K562 (cell line): ENCODE measurements around the gene PLPPR2. TPM values are rescaled to one million over a fixed set of nuclear protein-coding genes. Genes with fewer than 3 reads are reported as not detected.

Experiments used
- ATAC-seq: fragments of 200-7000 bp; cut with Tn5 transposase; 3 replicates; pipeline ENCODE4 v1.9.1; 2020; ENCODE audit warnings: moderate library complexity
- BruUV-seq: library from RNA; stranded (reverse); fragments of 400-500 nt; replicated peaks from 2 replicates; lab custom pipeline; 2021; lab: Mats Ljungman, UMichigan
- CTCF ChIA-PET: fragments of 300-600 bp; formaldehyde crosslinking; extraction: SDS; loops from one replicate; lab custom pipeline; 2021; ENCODE audit warnings: low intra/inter-chr PET ratio; lab: Yijun Ruan, JAX
- POLR2A ChIA-PET: fragments of 300-600, 350-650 bp; sonication (Branson Sonifier 250); formaldehyde crosslinking; extraction: SDS; loops from one replicate; lab custom pipeline; 2021; ENCODE audit warnings: antibody characterized with exemption, inconsistent platforms; lab: Yijun Ruan, JAX
- DNase-seq, 4 experiments: peaks; one replicate each; pipeline versions ENCODE4 v3.0.0 to v3.0.0-alpha.2; 2011 to 2018; ENCODE audit warnings: low spot score in 3 of 4, mixed read lengths in 3 of 4; ENCODE audit errors: extremely low read depth in 1 of 4
- FAIRE-seq: peaks from 2 replicates; lab custom pipeline; 2011; peaks lifted over from hg19 to GRCh38; lab: Jason Lieb, UNC
- H2AFZ ChIP-seq: 2 replicates; pipeline ENCODE4 v1.6.0; 2011; ENCODE audit warnings: low read depth, low read length, control low read depth, inconsistent platforms
- H3K27ac ChIP-seq: fragments of 200-600 bp; 3 replicates; pipeline ENCODE4 v1.8.0; 2011; ENCODE audit warnings: low read depth, mild to moderate bottlenecking, control low read depth, inconsistent platforms, low read length, moderate library complexity, mixed read lengths; ENCODE audit errors: extremely low read depth
- H3K27me3 ChIP-seq, 2 experiments: fragments of 300-600 bp in 1 of 2; 2 replicates in 1 of 2; 3 replicates in 1 of 2; pipeline versions ENCODE4 v1.6.0 to v1.8.0; 2011; ENCODE audit warnings: inconsistent platforms in 2 of 2, low read length in 2 of 2, mild to moderate bottlenecking in 1 of 2, mixed read lengths in 1 of 2, moderate library complexity in 1 of 2; ENCODE audit not compliant: control insufficient read depth in 2 of 2, insufficient read depth in 2 of 2
- H3K36me3 ChIP-seq: fragments of 300-600 bp; 3 replicates; pipeline ENCODE4 v1.8.0; 2011; ENCODE audit warnings: mild to moderate bottlenecking, low read length, inconsistent platforms; ENCODE audit not compliant: control insufficient read depth, insufficient read depth
- H3K4me1 ChIP-seq, 2 experiments: fragments of 200-600 bp in 1 of 2; replicated peaks in 1 of 2; 2 replicates in 1 of 2; 3 replicates in 1 of 2; pipeline versions ENCODE4 v1.5.1 to v1.8.0; 2011; ENCODE audit warnings: inconsistent platforms in 2 of 2, low read length in 2 of 2, mild to moderate bottlenecking in 1 of 2, mixed read lengths in 1 of 2, moderate library complexity in 1 of 2; ENCODE audit not compliant: control insufficient read depth in 2 of 2, insufficient read depth in 2 of 2
- H3K4me2 ChIP-seq: 2 replicates; pipeline ENCODE4 v1.6.1; 2011; ENCODE audit warnings: low read length, control low read depth, inconsistent platforms, mixed read lengths; ENCODE audit not compliant: insufficient read depth
- H3K4me3 ChIP-seq: fragments of 200-600 bp; sonication (generic), shearing (Covaris generic); 2 replicates; pipeline ENCODE4 v1.5.1; 2016; ENCODE audit warnings: control low read depth, inconsistent platforms
- H3K79me2 ChIP-seq: fragments of 200-600 bp; 3 replicates; pipeline ENCODE4 v1.8.0; 2011; ENCODE audit warnings: low read length, inconsistent platforms; ENCODE audit not compliant: control insufficient read depth, insufficient read depth
- H3K9ac ChIP-seq, 2 experiments: 2 replicates each; pipeline versions ENCODE4 v1.6.0 to v1.6.1; 2011; ENCODE audit warnings: low read depth in 2 of 2, low read length in 2 of 2, control low read depth in 1 of 2, inconsistent platforms in 1 of 2, mild to moderate bottlenecking in 1 of 2, mixed read lengths in 1 of 2; ENCODE audit not compliant: insufficient read depth in 1 of 2
- H3K9me1 ChIP-seq: one replicate; pipeline ENCODE4 v1.6.0; 2011; ENCODE audit warnings: inconsistent platforms, mild to moderate bottlenecking, low read length, moderate library complexity; ENCODE audit not compliant: control insufficient read depth, insufficient read depth
- H3K9me3 ChIP-seq: replicated peaks from 2 replicates; pipeline ENCODE4 v1.5.1; 2011; ENCODE audit warnings: low read depth, low read length, inconsistent platforms; ENCODE audit not compliant: control insufficient read depth, insufficient read depth
- H4K20me1 ChIP-seq: replicated peaks from 2 replicates; pipeline ENCODE4 v1.6.1; 2011; ENCODE audit warnings: low read length, inconsistent platforms, mixed read lengths; ENCODE audit not compliant: control insufficient read depth, insufficient read depth
- ATF3 ChIP-seq, 2 experiments: fragments of 450-650 bp in 1 of 2; sonication (generic) in 1 of 2; formaldehyde crosslinking in 1 of 2; IDR thresholded peaks in 1 of 2; conservative IDR thresholded peaks in 1 of 2; 2 replicates each; pipeline versions ENCODE4 v1.6.1 to v1.8.1; 2016 to 2023; ENCODE audit warnings: mild to moderate bottlenecking in 2 of 2, moderate library complexity in 2 of 2, inconsistent platforms in 1 of 2, missing genetic modification reagents in 1 of 2
- BRCA1 ChIP-seq, 2 experiments: fragments of 450-650 bp in 1 of 2; sonication (generic) in 1 of 2; formaldehyde crosslinking in 1 of 2; IDR thresholded peaks; 2 replicates each; pipeline versions ENCODE4 v1.5.0 to v1.6.1; 2017 to 2020; ENCODE audit warnings: mild to moderate bottlenecking in 1 of 2, missing genetic modification reagents in 1 of 2
- FOXJ2 ChIP-seq: fragments of 200-800 bp; sonication (Bioruptor generic); IDR thresholded peaks from 2 replicates; pipeline ENCODE4 v1.6.1; 2016; ENCODE audit warnings: missing genetic modification characterization, missing compliant biosample characterization
- KLF1 ChIP-seq: fragments of 450-650 bp; IDR thresholded peaks from 2 replicates; pipeline ENCODE4 v1.6.1; 2016; ENCODE audit warnings: missing genetic modification characterization, missing compliant biosample characterization
- MECOM ChIP-seq: fragments of 250-450 bp; sonication (Bioruptor Pico); IDR thresholded peaks from 2 replicates; pipeline ENCODE4 v1.8.0; 2022; ENCODE audit warnings: inconsistent platforms
- RHOXF2B ChIP-seq: fragments of 250-450 bp; sonication (Bioruptor Pico); conservative IDR thresholded peaks from 2 replicates; pipeline ENCODE4 v1.5.1; 2021
- SAP30 ChIP-seq: fragments of 200-600 bp; sonication (generic); IDR thresholded peaks from 2 replicates; pipeline ENCODE4 v1.6.1; 2012; ENCODE audit warnings: borderline replicate concordance, low read depth, mild to moderate bottlenecking, moderate library complexity, low read length, control low read depth, inconsistent platforms; ENCODE audit not compliant: insufficient read depth, poor library complexity, severe bottlenecking
- SMARCA5 ChIP-seq: fragments of 450-650 bp; IDR thresholded peaks from 2 replicates; pipeline ENCODE4 v1.6.1; 2016
- SOX6 ChIP-seq: fragments of 450-650 bp; IDR thresholded peaks from 2 replicates; pipeline ENCODE4 v1.6.1; 2014; ENCODE audit warnings: mild to moderate bottlenecking
- SRSF9 ChIP-seq: fragments of 200-400 bp; formaldehyde crosslinking; IDR thresholded peaks from 2 replicates; pipeline ENCODE4 v1.6.1; 2017; ENCODE audit warnings: low read depth, low read length, borderline replicate concordance
- TCF7 ChIP-seq: sonication (generic); IDR thresholded peaks from 2 replicates; pipeline ENCODE4 v1.6.1; 2016; ENCODE audit warnings: antibody characterized with exemption, borderline replicate concordance
- TEAD2 ChIP-seq: fragments of 450-650 bp; IDR thresholded peaks from 2 replicates; pipeline ENCODE4 v1.6.1; 2016; ENCODE audit warnings: missing genetic modification characterization, control low read depth, missing compliant biosample characterization
- USF1 ChIP-seq: sonication (generic); formaldehyde crosslinking; IDR thresholded peaks from 2 replicates; pipeline ENCODE4 v1.9.0; 2022; ENCODE audit warnings: mild to moderate bottlenecking, missing genetic modification reagents
- ZHX1 ChIP-seq: fragments of 150-350 bp; conservative IDR thresholded peaks from 2 replicates; pipeline ENCODE4 v1.6.1; 2014; ENCODE audit warnings: low read length
- ZZZ3 ChIP-seq: fragments of 450-650 bp; IDR thresholded peaks from 2 replicates; pipeline ENCODE4 v1.6.1; 2016; ENCODE audit warnings: antibody characterized with exemption, mild to moderate bottlenecking, moderate library complexity
- WGBS: fragments of 100-300 bp; shearing (Covaris generic); methylation state at CpG from one replicate; pipeline ENCODE4 v1.1.6; 2016; ENCODE audit warnings: low coverage, mixed read lengths; ENCODE audit not compliant: insufficient coverage; ENCODE audit errors: missing lambda C conversion rate; 5-methylcytosine and 5-hydroxymethylcytosine counted together
- in situ Hi-C: fragments of 300-500 bp; cut with MboI; formaldehyde crosslinking; loops from 4 replicates; pipeline ENCODE4 v1.15.0; 2018; ENCODE audit warnings: inconsistent platforms, mixed read lengths
- intact Hi-C: fragments of 100-400 bp; cut with micrococcal nuclease; formaldehyde crosslinking; loops from 2 replicates; pipeline ENCODE4 v1.14.2; 2022
- polyA plus RNA-seq, 8 experiments: library from polyadenylated mRNA; depleted of rRNA in 4 of 8; stranded (reverse) in 5 of 8; unstranded in 3 of 8; fragments of >200 nt; fragmentation: Nextera tagmentation in 2 of 8; fragmentation: Illumina TruSeq in 1 of 8; extraction: Ambion mirVana in 2 of 8; extraction: Trizol in 1 of 8; gene quantifications; 2 replicates each; pipeline versions ENCODE4 v1.2.1 to v1.2.3, GENCODE V29; 2011 to 2014; ENCODE audit warnings: inconsistent platforms in 1 of 8, missing spikeins in 1 of 8
- total RNA-seq, 7 experiments: library from RNA; depleted of rRNA in 6 of 7; stranded (reverse); fragments of >200 nt in 6 of 7; fragmentation: Illumina TruSeq in 2 of 7; extraction: Trizol in 2 of 7; gene quantifications; 2 replicates each; pipeline versions ENCODE4 v1.2.1 to v1.2.3, GENCODE V29; 2011 to 2021; ENCODE audit warnings: low replicate concordance in 1 of 7
- TF ChIP-seq, protein P1 (sequence below): fragments of 450-650 bp; IDR thresholded peaks from 2 replicates; pipeline ENCODE4 v1.6.1; 2016

Gene PLPPR2
- total and polyA plus RNA-seq, 9 of the 15 experiments (the other 6 are each of a cell fraction or from before 2014, with no cell fraction given), result 0.49 to 15.9 (median 3.4) TPM

GRCh38 chr19:11397089-11397610, 41.9 kb downstream of the PLPPR2 start (continued):
- no peak for TF ChIP-seq SAP30
- no peak for TF ChIP-seq MECOM (CRISPR knock-in tag)
- no peak for TF ChIP-seq ZHX1
- TF ChIP-seq BRCA1 (IDR thresholded peaks at IDR 0.05), result no peak
- TF ChIP-seq BRCA1 (CRISPR knock-in tag; IDR thresholded peaks at IDR 0.05), result no peak
- no peak for TF ChIP-seq TCF7
- no peak for TF ChIP-seq SOX6
- TF ChIP-seq, protein P1, sequence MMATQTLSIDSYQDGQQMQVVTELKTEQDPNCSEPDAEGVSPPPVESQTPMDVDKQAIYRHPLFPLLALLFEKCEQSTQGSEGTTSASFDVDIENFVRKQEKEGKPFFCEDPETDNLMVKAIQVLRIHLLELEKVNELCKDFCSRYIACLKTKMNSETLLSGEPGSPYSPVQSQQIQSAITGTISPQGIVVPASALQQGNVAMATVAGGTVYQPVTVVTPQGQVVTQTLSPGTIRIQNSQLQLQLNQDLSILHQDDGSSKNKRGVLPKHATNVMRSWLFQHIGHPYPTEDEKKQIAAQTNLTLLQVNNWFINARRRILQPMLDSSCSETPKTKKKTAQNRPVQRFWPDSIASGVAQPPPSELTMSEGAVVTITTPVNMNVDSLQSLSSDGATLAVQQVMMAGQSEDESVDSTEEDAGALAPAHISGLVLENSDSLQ, result no peak

- Histone ChIP-seq H3K79me2 (no peaks in the 10 kb centered on the region), H3K9me3 (no peaks in the 10 kb centered on the region), H3K9ac (no peak overlapping the region; a peak in 1 of 4 replicates), H3K4me1 (peaks cover 2 to 13% of the 10 kb centered on the region in 2 experiments; a peak in 4 of 5 replicates), H3K27ac (no peak overlapping the region), H4K20me1 (no peaks in the 10 kb centered on the region), H3K27me3 (no peaks in the 10 kb centered on the region), H3K4me2 (no peak overlapping the region), H3K9me1 (no peaks in the 10 kb centered on the region), H3K4me3 (no peak overlapping the region), H2AFZ (no peak overlapping the region), H3K36me3 (no peaks in the 10 kb centered on the region)
- no TSS peak for BruUV-seq
- ChIA-PET POLR2A (interaction anchor here (1.0 kb wide), 1 partner anchor 9 kb away, joined by 3 read pairs; no protein-coding TSS in a partner anchor), CTCF (no interaction called here)
- FAIRE-seq, result no peak
- peak in 1 of 4 experiments; percentile 4 for DNase-seq
- intact Hi-C loops (no loop called here), in situ Hi-C loops (no loop called here)
- 34% methylated on average over 9 of the region's 9 CpGs for WGBS
- ATAC-seq, result no peak
- no peak for TF ChIP-seq RHOXF2B (CRISPR knock-in tag)
- TF ChIP-seq SRSF9, result no peak
- TF ChIP-seq TEAD2 (tag), result no peak
- no peak for TF ChIP-seq FOXJ2 (tag)
- TF ChIP-seq USF1 (CRISPR knock-in tag), result no peak
- no peak for TF ChIP-seq SMARCA5
- TF ChIP-seq ZZZ3, result no peak
- TF ChIP-seq ATF3 (IDR thresholded peaks at IDR 0.05), result no peak
- TF ChIP-seq ATF3 (CRISPR knock-in tag; conservative IDR thresholded peaks at IDR 0.05), result no peak
- no peak for TF ChIP-seq KLF1
Observed at GRCh38 chr19:11399667-11400066, 44.4 kb downstream of the PLPPR2 start.
